Psoas muscle (tissue), 8 donors: ENCODE measurements around the gene CFAP299. TPM values are rescaled to one million over a fixed set of nuclear protein-coding genes. Genes with fewer than 3 reads are reported as not detected.

Source experiments
- ATAC-seq, 4 donors: fragments of 200-7000 bp; cut with Tn5 transposase; one replicate each; pipeline ENCODE4 v1.9.1; 2020; ENCODE audit warnings: moderate library complexity in 3 of 4, mild to moderate bottlenecking in 2 of 4
- DNase-seq, 2 donors: peaks; one replicate each; pipeline ENCODE4 v3.0.0-alpha.2; 2020
- H3K27ac ChIP-seq: fragments of 200-600 bp; one replicate; pipeline ENCODE4 v1.8.0; 2022
- H3K27me3 ChIP-seq, 3 donors: fragments of 200-600 bp in 1 of 3; one replicate each; pipeline versions ENCODE4 v1.6.1 to v1.8.0; 2013 to 2022; ENCODE audit warnings: low read length in 2 of 3, mild to moderate bottlenecking in 2 of 3, moderate library complexity in 1 of 3; ENCODE audit not compliant: insufficient read depth in 3 of 3
- H3K36me3 ChIP-seq, 2 donors: fragments of 200-600 bp in 1 of 2; one replicate each; pipeline versions ENCODE4 v1.6.1 to v1.8.0; 2013 to 2022; ENCODE audit warnings: low read depth in 1 of 2, mild to moderate bottlenecking in 1 of 2, moderate library complexity in 1 of 2; ENCODE audit not compliant: insufficient read depth in 1 of 2
- H3K4me1 ChIP-seq: fragments of 200-600 bp; one replicate; pipeline ENCODE4 v1.8.0; 2022
- H3K4me3 ChIP-seq: fragments of 200-600 bp; one replicate; pipeline ENCODE4 v1.8.0; 2022; ENCODE audit warnings: mild to moderate bottlenecking
- H3K9me3 ChIP-seq: fragments of 200-600 bp; one replicate; pipeline ENCODE4 v1.8.0; 2022
- WGBS, 3 donors: extraction: QIAGEN DNeasy Blood & Tissue Kit; methylation state at CpG; one replicate each; pipeline versions ENCODE4 v1.1.6 to v1.1.7; 2013; 5-methylcytosine and 5-hydroxymethylcytosine counted together
- intact Hi-C, 2 donors: fragments of 100-400 bp; cut with DNase I; formaldehyde crosslinking; loops; one replicate each; pipeline versions ENCODE4 v1.11.0 to v1.14.2; 2022
- polyA plus RNA-seq, 3 donors: library from polyadenylated mRNA; stranded (reverse); fragments of 200-250 nt; gene quantifications; one replicate each; pipeline ENCODE4 v1.2.3, GENCODE V29; 2013
- total RNA-seq, 4 donors: library from RNA; stranded (reverse); fragmentation: NEBNext Ultra II Directional in 2 of 4; extraction: Animal tissue kit (Norgen Biotek cat#: 25700) in 2 of 4; gene quantifications; one replicate each; pipeline versions ENCODE4 v1.2.1 to v1.2.4, GENCODE V29; 2021 to 2023
- TF ChIP-seq, protein P1 (sequence below): fragments of 200-600 bp; IDR thresholded peaks from one replicate; pipeline ENCODE4 v1.8.0; 2022; ENCODE audit warnings: antibody characterized with exemption
- donor health status: healthy with polysubstance abuse.
- donor health status: DM: no; HTN: no; CAD: no; lungs with moderate emphysema.
- donor health status: Bipolar disorder and iron deficiency.
- donor health status: healthy.
- donor health status: DM: yes; HTN: yes; CAD: no.
- donor health status: DM: no; HTN: no; CAD: no.
- donor health status: DM: no; HTN: no; CAD: no.
- donor health status: DM: yes; HTN: yes; CAD: no.

Gene CFAP299
- total and polyA plus RNA-seq, 7 donors: not detected

DNA sequence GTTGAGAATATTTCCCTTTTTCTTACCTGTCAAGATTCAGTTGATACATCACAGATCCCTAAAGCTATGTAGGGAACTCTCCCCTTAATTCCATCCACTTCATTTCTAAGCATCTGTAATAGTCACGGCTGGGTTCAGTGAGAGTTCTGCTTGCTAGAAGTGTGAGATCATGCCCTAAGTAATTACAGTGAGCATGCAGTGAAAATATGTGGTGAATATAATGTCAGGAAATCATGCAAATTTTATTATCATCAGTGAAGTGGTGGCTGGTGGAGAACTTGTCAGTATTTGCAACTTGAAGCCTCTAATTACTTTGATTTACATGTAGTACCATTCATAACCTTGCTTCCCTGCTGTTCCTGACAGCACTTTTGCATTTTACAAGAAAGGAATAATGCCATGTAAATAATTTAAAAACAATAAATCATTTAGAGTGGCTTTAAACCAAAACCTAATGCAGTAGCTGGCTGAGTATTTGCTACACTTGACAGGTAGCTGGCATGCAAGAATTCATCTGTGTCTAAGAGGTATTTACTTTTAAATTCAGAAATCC lies 28.3 kb upstream of the CFAP299 start:
- H3K36me3 ChIP-seq: no peaks in the 10 kb centered on the region
- TF ChIP-seq, protein P1, sequence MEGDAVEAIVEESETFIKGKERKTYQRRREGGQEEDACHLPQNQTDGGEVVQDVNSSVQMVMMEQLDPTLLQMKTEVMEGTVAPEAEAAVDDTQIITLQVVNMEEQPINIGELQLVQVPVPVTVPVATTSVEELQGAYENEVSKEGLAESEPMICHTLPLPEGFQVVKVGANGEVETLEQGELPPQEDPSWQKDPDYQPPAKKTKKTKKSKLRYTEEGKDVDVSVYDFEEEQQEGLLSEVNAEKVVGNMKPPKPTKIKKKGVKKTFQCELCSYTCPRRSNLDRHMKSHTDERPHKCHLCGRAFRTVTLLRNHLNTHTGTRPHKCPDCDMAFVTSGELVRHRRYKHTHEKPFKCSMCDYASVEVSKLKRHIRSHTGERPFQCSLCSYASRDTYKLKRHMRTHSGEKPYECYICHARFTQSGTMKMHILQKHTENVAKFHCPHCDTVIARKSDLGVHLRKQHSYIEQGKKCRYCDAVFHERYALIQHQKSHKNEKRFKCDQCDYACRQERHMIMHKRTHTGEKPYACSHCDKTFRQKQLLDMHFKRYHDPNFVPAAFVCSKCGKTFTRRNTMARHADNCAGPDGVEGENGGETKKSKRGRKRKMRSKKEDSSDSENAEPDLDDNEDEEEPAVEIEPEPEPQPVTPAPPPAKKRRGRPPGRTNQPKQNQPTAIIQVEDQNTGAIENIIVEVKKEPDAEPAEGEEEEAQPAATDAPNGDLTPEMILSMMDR: no peak
- H3K27me3 ChIP-seq: peaks cover 0 to 7% (median 4%) of the 10 kb centered on the region in 3 donors
- DNase-seq (no peak), ATAC-seq (no peak)
- H3K9me3 ChIP-seq: no peaks in the 10 kb centered on the region
- intact Hi-C loops: no loop called here
- no peak overlapping the region for H3K4me3 ChIP-seq
- no peaks in the 10 kb centered on the region for H3K4me1 ChIP-seq
- H3K27ac ChIP-seq: no peak overlapping the region
- WGBS, 3 donors: 19 to 26% (median 24%) methylated on average over 1 of the region's 1 CpG

DNA sequence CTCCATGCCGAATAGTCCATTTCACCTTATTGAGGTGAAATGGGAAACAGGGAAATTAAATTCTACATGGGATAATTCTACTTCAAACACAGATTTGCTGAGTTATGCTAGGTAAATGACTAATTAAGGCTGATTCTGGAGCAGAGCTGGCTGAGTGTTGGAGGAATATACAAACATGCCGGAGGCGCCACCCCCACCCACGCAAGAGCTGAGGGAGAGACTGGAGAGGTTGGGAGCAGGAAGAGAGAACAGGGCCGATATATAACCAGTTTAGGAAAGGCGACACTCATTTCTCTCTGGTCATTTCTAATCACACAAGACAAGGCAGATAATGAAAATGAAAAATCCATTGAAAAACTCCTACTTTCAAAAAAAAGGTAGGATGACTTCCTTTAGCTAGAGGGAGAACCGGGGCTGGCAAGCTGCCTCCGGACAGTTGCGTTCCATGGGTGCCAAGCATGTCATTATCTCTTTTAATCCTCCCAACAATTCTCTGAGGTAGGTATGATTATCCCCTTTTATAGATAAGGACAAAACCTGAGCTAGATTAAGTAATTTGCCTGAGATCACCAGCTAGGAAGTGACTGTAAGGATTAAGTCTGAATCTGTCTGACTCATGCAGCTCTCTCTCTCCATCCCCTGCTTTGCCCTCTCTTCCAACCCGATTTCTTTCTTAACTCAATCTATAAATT lies 27.6 kb upstream of the CFAP299 start:
- peaks cover 0 to 7% (median 4%) of the 10 kb centered on the region in 3 donors for H3K27me3 ChIP-seq
- no peaks in the 10 kb centered on the region for H3K4me1 ChIP-seq
- TF ChIP-seq, protein P1: no peak
- WGBS, 3 donors: 49 to 65% (median 52%) methylated on average over 10 of the region's 10 CpGs
- ATAC-seq (no peak), DNase-seq (no peak)
- intact Hi-C loops: no loop called here
- H3K36me3 ChIP-seq: no peaks in the 10 kb centered on the region
- no peak overlapping the region for H3K27ac ChIP-seq
- no peaks in the 10 kb centered on the region for H3K9me3 ChIP-seq
- no peak overlapping the region for H3K4me3 ChIP-seq

DNA sequence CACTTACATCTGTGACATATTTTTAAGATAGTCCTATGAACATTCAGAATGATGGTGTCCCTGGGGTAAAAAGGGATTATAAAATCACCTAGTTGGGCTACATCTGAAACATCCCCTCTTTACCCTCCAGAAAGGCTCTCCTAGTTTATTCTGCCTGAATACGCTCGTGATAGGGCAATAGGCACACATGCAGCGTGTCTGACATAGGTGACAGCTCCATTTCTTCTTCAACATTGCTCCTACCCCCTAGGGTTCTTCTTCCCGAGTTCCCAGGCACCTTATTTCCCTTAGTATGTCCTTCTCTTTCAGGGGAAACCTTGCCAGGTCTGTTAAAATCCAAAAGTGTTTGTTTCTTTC lies 27.1 kb upstream of the CFAP299 start:
- H3K4me1 ChIP-seq: no peaks in the 10 kb centered on the region
- no peak for ATAC-seq
- no peak for DNase-seq
- no peak overlapping the region for H3K4me3 ChIP-seq
- 44 to 55% (median 49%) methylated on average over 4 of the region's 4 CpGs for WGBS, 3 donors
- no peaks in the 10 kb centered on the region for H3K9me3 ChIP-seq
- H3K36me3 ChIP-seq: no peaks in the 10 kb centered on the region
- H3K27me3 ChIP-seq: peaks cover 0 to 8% (median 4%) of the 10 kb centered on the region in 3 donors
- intact Hi-C loops: no loop called here
- H3K27ac ChIP-seq: no peak overlapping the region
- TF ChIP-seq, protein P1: no peak

DNA sequence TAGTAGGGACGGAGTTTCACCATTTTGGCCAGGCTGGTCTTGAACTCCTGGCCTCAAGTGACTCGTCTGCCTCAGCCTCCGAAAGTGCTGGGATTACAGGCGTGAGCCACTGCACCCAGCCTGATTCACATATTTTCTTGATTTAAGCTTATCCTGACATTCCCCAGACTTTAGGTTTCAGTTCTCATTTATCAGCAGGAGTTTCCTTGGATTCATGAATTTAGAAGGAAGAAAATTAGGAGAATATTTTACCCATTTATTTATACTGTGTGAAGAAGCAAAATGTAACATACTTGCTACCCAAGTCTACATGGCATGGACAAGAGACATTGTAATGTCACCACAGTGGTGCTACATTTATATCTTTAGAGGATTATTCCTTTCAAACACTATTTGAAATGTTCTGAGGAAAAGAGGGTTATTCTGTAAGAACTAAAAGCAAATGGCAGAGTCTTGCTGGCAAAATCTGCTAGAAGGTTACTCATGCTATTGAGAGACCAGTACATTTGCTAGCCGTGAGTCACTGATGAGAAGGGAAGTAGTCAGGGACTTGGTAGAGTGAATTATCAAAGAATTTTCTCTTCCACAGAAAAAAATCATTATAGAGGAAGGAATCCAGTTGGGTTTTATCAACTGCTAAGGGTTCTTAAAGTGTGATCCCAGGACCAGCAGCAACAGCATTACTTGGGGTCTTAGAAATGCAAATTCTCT lies 26.1 kb upstream of the CFAP299 start:
- DNase-seq (no peak), ATAC-seq (no peak)
- no peak overlapping the region for H3K4me3 ChIP-seq
- intact Hi-C loops: no loop called here
- H3K27me3 ChIP-seq: peaks cover 0 to 8% (median 4%) of the 10 kb centered on the region in 3 donors
- H3K27ac ChIP-seq: no peak overlapping the region
- H3K36me3 ChIP-seq: no peaks in the 10 kb centered on the region
- TF ChIP-seq, protein P1: no peak
- H3K9me3 ChIP-seq: no peaks in the 10 kb centered on the region
- WGBS, 3 donors: 72 to 82% (median 81%) methylated on average over 5 of the region's 5 CpGs
- no peaks in the 10 kb centered on the region for H3K4me1 ChIP-seq
